Iris pigment epithelial cell (primary cell): ENCODE results near the gene COL18A1.
"Not testable (repeated sequence)": the region's sequence is repeated elsewhere in the genome, so short reads cannot be mapped to it uniquely, and the experiment has no call there.

ENCODE experiments used
- DNase-seq: peaks from one replicate; pipeline ENCODE4 v3.0.0-alpha.2; 2011; ENCODE audit warnings: low read depth

COL18A1 gene

DNA sequence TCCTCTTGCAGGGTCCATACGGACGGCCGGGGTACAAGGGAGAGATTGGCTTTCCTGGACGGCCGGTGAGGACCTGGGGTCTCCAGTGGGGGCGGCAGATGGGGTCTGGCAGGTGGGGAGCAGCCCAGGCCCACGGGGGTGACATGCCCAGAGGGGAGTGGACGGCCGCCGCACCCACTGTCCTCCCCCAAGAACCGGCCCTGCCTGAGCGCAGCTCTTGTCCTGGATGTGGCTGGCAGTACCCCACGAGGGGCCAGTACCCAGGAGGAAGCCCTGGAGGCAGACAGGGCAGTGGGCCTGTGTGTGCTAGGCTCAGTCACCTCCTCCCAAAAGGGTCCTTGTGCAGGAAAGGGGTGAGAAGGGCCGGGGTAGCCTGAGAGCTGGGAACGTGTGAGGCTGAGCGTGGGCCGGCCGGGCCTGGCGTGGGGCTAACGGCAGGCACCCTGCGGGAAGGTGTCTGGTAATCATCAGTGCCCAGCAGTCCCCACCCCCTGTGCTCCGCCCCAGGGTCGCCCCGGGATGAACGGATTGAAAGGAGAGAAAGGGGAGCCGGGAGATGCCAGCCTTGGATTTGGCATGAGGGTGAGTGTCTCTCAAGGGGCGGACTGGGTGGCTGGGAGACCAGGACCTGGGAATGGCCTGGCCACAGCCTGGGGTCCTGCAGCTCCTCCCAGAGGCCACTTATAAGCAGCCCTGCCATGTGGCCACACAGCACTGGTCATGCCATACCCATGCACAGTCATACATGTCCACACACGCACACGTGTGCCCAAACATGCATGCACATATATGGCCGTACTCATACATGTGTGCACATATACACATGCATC lies 90.1 kb downstream of the COL18A1 start:
- DNase-seq = no peak

GRCh38 chr21:45496151-45496967 lies 91.4 kb downstream of the COL18A1 start:
- DNase-seq = no peak

GRCh38 chr21:45496968-45497845 lies 92.2 kb downstream of the COL18A1 start:
- no peak for DNase-seq

- DNase-seq = no peak
Observed at GRCh38 chr21:45497846-45498645, 93.1 kb downstream of the COL18A1 start.

GRCh38 chr21:45498646-45499000 lies 93.7 kb downstream of the COL18A1 start:
- DNase-seq = no peak

DNA sequence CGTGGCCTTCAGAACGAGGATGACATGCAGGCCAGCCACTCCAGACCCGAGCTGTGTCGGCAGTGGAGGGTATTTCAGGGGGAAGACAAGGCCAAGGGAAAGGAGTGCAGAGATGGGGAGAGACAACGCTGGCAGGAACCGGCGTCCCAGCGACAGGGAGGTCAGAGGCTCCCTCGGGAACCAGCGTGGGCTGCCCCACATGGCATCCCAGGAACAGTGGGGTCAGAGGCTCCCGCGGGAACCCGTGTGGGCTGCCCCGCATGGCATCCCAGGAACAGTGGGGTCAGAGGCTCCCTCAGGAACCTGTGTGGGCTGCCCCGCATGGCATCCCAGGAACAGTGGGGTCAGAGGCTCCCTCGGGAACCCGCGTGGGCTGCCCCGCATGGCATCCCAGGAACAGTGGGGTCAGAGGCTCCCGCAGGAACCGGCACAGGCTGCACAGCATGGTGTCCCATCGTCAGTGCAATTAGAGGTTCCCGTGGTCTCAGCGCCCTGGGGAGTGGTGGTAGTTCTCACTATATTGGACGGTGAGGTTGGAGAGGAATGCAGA lies 94.3 kb downstream of the COL18A1 start:
- DNase-seq = no peak

DNA sequence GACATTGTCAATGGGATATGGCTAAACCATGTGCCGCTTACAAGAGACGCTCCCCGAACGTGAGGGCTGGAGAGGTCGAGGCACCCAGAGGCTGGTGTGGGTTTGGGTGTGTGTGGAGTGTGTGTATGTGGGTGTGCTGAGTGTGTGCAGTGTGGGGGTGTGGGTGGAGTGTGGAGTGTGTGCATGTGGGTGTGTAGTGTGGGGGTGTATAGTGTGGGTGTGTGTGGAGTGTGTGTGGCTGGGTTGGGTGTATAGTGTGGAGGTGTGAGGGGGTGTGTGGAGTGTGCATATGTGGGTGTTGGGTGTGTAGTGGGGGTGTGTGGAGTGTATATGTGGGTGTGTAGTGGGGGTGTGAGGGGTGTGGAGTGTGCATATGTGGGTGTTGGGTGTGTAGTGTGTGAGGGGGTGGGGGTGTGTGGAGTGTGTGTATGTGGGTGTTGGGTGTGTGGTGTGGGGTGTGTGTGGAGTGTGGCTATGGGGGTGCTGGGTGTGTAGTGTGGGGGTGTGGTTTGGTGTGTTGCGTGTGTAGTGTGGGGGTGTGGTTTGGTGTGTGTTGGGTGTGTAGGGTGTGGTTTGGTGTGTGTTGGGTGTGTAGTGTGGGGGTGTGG lies 95.1 kb downstream of the COL18A1 start:
- DNase-seq = no peak

DNA sequence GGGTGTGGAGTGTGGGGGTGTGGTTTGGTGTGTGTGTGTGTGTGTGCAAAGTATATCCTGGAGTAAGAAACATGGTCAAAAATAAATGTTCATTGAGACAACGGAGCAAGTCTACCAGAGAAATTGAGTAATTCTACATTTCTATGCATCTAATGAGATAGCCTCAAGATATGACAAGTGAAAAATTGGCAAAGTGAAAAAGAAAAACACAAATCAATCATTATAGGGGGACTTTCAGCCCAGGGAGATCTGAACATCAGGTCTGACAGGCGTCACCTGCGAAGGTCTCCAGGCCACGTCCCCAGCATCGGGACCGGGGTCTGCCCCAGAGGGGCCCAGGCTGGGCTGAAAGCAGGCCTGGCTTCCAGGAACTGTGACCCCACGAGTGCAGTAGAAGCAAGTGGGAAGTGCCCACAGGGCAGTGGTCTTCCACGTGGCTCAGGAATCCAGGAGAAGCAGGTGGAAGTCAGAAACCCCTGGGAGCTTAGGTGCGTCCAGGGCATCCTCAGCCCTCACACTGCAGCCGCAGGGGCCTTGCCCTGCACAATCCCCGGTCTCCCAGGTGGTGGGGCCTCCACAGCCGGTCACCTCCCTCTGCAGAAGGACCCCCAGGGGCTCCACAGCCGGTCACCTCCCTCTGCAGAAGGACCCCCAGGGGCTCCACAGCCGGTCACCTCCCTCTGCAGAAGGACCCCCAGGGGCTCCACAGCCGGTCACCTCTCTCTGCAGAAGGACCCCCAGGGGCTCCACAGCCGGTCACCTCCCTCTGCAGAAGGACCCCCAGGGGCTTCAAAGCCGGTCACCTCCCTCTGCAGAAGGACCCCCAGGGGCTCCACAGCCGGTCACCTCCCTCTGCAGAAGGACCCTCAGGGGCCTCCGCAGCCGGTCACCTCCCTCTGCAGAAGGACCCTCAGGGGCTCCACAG lies 96.4 kb downstream of the COL18A1 start:
- DNase-seq = not testable (repeated sequence)

DNA sequence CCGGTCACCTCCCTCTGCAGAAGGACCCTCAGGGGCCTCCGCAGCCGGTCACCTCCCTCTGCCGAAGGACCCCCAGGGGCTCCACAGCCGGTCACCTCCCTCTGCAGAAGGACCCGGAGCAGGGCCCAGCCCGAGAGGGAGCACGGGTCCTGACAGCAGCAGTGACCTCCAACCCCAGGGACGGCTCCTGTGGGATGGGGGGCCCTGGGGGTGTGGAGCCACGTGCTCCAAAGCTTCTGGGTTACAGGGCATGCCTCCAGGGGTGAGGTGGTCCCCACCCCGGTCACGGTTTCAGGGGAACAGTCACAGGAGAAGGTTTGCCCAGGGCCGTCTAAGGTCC lies 97.0 kb downstream of the COL18A1 start:
- no peak for DNase-seq

DNA sequence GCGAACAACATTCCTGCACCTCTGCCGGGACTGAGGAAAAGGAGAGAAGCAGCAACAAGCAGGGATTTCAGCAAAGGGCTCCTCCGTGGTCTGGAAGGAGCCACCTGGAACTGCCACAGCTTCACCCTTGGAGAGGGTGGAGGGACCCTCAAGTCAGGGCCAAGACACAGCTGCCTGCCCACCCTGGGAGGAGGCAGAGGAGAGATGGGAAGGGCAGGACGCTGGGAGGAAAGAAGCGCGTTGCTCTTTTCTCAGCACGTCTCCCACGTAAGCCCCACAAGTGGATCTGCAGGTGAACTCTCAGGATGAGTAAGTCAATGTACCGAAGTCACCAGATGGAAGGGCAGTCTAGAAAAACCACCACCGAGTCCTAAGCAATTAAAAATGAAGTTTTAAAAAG lies 97.6 kb downstream of the COL18A1 start:
- DNase-seq = no peak

GRCh38 chr21:45503226-45503625 lies 98.3 kb downstream of the COL18A1 start:
- not testable (repeated sequence) for DNase-seq

- DNase-seq = no peak
Observed at GRCh38 chr21:45504021-45504515, 99.1 kb downstream of the COL18A1 start.

DNA sequence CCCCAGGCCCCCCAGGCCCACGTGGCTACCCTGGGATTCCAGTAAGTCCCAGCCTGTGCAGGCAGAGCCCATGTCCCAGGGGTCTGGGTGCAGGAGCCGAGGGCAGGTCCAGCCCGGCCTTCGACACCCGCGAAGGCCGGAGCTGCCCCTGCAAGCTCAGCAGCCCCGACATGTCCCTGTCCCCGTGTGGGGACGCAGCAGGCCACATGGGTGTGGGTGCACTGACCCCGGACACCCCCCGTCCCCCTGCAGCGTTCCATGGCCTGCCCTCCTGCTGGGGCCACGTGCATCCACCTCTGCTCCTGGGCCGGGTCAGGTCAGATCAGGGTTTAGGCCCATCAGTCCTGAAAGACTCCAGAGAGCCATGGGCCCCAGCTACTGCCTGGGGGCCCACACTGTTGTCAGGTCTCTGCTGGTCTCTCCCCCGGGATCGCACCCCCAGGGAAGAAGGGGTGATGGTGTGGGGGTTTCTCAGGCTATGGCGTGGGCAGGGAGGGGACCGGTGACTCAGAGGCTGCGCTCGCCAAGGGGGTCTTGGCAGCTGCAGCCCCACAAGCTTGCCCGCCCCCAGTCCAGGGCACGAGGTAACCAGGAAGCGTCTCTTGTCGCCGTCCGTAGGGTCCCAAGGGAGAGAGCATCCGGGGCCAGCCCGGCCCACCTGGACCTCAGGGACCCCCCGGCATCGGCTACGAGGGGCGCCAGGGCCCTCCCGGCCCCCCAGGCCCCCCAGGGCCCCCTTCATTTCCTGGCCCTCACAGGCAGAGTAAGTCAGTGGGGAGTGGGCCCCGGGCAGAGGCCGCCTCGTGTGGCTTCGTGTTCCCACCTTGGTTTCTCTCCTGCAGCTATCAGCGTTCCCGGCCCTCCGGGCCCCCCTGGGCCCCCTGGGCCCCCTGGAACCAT lies 99.8 kb downstream of the COL18A1 start:
- no peak for DNase-seq

- DNase-seq = no peak
Observed at GRCh38 chr21:45505416-45506021, 100.6 kb downstream of the COL18A1 start.

- no peak for DNase-seq
Observed at GRCh38 chr21:45506241-45506817, 101.4 kb downstream of the COL18A1 start.

DNA sequence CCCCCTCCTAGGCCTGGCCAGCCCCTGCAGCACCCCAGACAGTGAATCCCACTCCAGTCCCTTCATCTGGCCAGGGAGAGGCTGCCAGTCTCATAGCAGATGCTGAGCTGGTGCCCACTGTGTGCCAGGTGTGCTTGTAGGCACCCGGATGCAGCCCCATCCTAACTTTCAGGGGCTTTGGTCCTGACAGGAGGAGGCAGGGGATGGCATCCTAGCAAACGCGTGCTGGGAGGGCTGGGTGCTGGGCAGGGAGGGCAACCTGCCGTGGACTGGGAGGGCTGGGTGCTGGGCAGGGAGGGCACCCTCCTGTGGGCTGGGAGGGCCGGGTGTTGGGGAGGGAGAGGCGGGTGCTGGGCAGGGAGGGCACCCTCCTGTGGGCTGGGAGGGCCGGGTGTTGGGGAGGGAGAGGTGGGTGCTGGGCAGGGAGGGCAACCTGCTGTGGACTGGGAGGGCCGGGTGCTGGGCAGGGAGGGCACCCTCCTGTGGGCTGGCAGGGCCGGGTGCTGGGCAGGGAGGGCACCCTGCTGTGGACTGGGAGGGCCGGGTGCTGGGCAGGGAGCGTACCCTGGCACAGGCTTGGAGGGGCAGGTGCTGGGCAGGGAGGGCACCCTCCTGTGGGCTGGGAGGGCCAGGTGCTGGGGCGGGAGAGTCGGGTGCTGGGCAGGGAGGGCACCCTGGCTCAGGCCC lies 102.0 kb downstream of the COL18A1 start:
- no peak for DNase-seq

GRCh38 chr21:45507523-45507875 lies 102.5 kb downstream of the COL18A1 start:
- no peak for DNase-seq
